NCI-H128 (cell line): ENCODE measurements around the gene SCT.

ENCODE experiments used
- DNase-seq: peaks from one replicate; lab custom pipeline; 2025; ENCODE audit not compliant: unreplicated experiment; lab: John Stamatoyannopoulos, UW

SCT gene

GRCh38 chr11:643849-644738, 17.1 kb upstream of the SCT start:
- DNase-seq, result no peak

- DNase-seq, result no peak
Measured at GRCh38 chr11:643366-643765, 16.4 kb upstream of the SCT start.

GRCh38 chr11:641806-642370, 14.9 kb upstream of the SCT start:
- DNase-seq, result no peak

GRCh38 chr11:640021-640706, 13.2 kb upstream of the SCT start:
- DNase-seq, result no peak

GRCh38 chr11:639332-639955, 12.5 kb upstream of the SCT start:
- no peak for DNase-seq

- no peak for DNase-seq
Measured at GRCh38 chr11:638631-639331, 11.8 kb upstream of the SCT start.

- no peak for DNase-seq
Measured at GRCh38 chr11:637593-638521, 10.9 kb upstream of the SCT start.

- DNase-seq, result no peak
Measured at GRCh38 chr11:637333-637592, 10.3 kb upstream of the SCT start.

GRCh38 chr11:636511-637332, 9.7 kb upstream of the SCT start, which contains the start of gene DRD4:
Gene DRD4 (plus strand): TSS chr11:637269. CDS start chr11:637305, 36 bp downstream.
- DNase-seq, result no peak

GRCh38 chr11:635945-636510, 9.0 kb upstream of the SCT start:
- no peak for DNase-seq

- DNase-seq, result no peak
Measured at GRCh38 chr11:630871-631270, 3.9 kb upstream of the SCT start.

GRCh38 chr11:629237-629583, 2.2 kb upstream of the SCT start:
- DNase-seq, result no peak

- no peak for DNase-seq
Measured at GRCh38 chr11:628056-628455, 1.1 kb upstream of the SCT start.

- no peak for DNase-seq
Measured at GRCh38 chr11:627308-627576, 261 bp upstream of the SCT start.

- DNase-seq, result no peak
Measured at GRCh38 chr11:625636-626268, 1.2 kb downstream of the SCT start.

- DNase-seq, result no peak
Measured at GRCh38 chr11:624705-625635, 2.0 kb downstream of the SCT start, which contains the start of gene CDHR5. Gene CDHR5 (minus strand): TSS chr11:624955. CDS start chr11:624902, 53 bp downstream.

GRCh38 chr11:623999-624704, 2.8 kb downstream of the SCT start:
- DNase-seq, result no peak
